ENCODE data around the gene KCNJ10.

- TF ChIP-seq REST (IDR thresholded peaks at IDR 0.05; ENCODE audit: low read depth) (no peak), EGR1 (IDR thresholded peaks at IDR 0.05) (no peak), CEBPB (IDR thresholded peaks at IDR 0.05) (no peak)
Measured at GRCh38 chr1:160093069-160093395, 23.1 kb upstream of the KCNJ10 start.
